GM20000 (cell line): ENCODE measurements around the gene CDCP1.

Source experiments
- DNase-seq: peaks from one replicate; pipeline ENCODE4 v3.0.0; 2012; ENCODE audit warnings: low spot score
- TF ChIP-seq, protein P1 (sequence below): IDR thresholded peaks from 2 replicates; pipeline ENCODE4 v1.5.1; 2012; ENCODE audit warnings: mild to moderate bottlenecking, control low read depth; ENCODE audit errors: extremely low read depth, missing control alignments

CDCP1 gene

GRCh38 chr3:45186871-45187270 lies 40.7 kb upstream of the CDCP1 start:
- DNase-seq = no peak
- TF ChIP-seq, protein P1, sequence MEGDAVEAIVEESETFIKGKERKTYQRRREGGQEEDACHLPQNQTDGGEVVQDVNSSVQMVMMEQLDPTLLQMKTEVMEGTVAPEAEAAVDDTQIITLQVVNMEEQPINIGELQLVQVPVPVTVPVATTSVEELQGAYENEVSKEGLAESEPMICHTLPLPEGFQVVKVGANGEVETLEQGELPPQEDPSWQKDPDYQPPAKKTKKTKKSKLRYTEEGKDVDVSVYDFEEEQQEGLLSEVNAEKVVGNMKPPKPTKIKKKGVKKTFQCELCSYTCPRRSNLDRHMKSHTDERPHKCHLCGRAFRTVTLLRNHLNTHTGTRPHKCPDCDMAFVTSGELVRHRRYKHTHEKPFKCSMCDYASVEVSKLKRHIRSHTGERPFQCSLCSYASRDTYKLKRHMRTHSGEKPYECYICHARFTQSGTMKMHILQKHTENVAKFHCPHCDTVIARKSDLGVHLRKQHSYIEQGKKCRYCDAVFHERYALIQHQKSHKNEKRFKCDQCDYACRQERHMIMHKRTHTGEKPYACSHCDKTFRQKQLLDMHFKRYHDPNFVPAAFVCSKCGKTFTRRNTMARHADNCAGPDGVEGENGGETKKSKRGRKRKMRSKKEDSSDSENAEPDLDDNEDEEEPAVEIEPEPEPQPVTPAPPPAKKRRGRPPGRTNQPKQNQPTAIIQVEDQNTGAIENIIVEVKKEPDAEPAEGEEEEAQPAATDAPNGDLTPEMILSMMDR = no peak

DNA sequence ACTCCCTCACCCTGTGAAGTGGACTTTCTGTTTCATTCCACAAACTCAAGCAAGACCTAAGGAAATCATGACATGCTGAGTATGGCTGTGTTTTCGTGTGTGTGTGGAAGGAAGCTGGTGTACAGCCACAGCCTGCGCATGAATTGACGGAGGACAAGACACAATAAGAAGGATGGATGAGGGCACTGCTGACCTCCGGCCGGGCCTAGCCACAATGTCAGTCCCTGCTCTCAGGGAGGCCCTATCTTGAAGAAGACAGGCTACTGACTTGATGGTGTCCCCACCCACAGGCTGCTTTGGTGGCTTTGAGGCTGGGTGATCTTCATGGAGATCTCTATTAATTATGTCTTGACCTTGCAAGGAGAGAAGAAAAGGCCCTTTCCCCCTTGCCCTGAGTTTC lies 39.3 kb upstream of the CDCP1 start:
- TF ChIP-seq, protein P1 = no peak
- DNase-seq = no peak

DNA sequence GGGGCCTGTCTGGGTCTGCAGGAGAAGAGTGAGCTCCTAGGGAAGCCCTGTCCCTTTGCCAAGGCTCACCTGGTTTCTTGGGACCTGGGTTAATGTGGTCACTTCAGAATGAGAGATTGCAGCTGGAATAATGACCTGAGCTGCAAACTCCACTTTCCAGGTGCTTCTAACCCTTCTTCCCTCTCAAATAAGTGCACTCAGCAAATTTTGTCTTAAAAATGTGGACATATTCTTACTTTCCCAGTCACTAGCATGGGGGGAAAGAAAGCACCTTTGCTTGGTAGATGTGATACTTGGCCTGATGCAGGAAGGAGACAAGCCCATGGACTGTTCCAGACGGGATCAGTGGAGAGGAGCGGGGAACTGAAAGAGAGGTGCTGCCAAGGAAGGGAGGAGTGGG lies 38.9 kb upstream of the CDCP1 start:
- TF ChIP-seq, protein P1 = no peak
- DNase-seq = no peak

- TF ChIP-seq, protein P1 = no peak
- DNase-seq = no peak
These were observed 37.7 kb upstream of the CDCP1 start for GRCh38 chr3:45183872-45184262.

DNA sequence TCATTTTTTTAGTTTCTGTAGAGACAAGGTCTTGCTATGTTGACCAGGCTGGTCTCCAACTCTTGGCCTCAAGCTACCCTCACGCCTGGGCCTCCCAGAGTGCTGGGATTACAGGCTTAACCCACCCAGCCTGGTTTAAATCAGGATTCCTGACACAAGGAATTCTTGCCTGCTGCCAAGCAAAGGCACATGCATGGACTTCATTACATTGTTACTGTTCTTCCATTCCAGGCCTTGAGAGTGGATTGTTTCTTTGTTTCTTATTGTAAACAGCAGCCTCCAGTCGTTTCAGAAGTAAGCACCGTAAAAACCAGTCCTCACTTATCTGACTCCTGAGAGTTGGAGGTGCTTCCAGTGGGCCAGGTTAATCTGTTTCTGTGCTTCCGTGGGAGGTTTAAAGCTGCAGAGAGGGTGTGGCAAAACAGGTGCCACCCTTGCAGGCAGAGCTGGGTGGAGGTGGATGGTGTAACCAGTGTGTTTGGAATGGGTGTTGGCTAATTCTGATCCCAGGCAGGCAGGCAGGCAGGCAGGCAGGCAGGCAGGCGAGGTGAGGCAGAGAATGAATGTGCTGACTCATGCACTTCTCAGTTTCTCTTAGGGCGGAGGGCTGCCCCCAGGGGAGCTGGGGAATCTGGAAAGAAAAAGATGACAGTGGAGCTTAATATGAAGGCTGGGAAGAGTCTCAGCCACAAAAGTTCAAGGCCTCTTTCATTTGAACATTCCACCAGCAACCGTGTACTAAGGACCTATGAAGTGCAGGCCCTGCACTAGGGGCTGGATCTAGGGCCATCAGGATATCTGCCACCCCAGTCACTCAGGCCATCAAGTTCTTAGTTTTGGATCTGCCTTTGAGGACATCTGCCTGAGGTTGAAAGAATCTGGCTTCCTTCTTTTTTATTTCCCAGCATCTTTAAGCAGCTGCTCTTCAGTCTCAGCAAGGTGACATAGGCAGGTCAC lies 37.0 kb upstream of the CDCP1 start:
- TF ChIP-seq, protein P1 = no peak
- no peak for DNase-seq

DNA sequence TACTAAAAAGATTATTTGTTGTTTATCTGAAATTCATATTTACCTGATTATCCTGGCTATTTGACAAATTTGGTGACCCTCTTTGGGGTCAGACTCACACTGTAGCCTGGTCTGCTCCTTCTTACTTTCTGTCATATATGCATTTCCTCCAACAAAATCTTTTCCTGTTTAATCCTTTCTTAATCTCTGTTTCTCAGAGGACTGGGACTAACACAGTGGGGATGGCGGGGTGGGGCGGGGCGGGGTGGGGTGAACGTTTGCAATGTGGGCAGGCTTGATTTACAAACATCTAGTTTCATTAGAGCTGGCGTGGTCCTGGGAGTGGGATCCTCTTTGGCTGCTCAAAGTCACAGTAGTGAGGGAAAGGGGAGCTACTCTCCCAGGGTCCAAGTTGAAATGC lies 35.3 kb upstream of the CDCP1 start:
- DNase-seq = no peak
- TF ChIP-seq, protein P1 = no peak

DNA sequence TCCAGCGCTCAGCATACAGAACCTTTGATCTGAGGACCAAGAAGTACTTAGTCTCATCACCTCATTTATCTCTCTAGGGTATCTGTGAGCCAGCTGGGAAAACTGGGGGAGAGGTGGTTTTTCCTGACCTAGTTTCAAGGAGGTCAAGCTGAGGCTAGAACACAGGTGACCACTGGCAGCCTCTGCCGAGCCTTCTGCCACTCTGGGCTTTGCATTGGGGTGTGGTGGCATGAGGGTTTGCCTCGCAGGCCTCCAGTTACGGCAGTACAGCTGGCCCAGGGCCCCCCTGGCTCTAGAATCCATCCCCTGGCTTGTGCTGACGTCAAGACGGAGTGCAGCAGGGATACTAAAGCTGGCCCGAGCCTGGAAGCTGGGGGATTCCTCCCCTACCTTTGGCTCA lies 34.7 kb upstream of the CDCP1 start:
- TF ChIP-seq, protein P1 = no peak

More for the DNA sequence above, 34.7 kb upstream of the CDCP1 start:
- no peak for DNase-seq
